T47D (cell line): Measurements from ENCODE around the gene GAB4.

ENCODE experiments used
- DNase-seq, 2 experiments: peaks; one replicate each; pipeline versions ENCODE4 v3.0.0 to v3.0.0-alpha.2; 2011 to 2012; ENCODE audit warnings: low read depth in 1 of 2, low spot score in 1 of 2
- JUND ChIP-seq: IDR thresholded peaks from 2 replicates; pipeline ENCODE4 v1.6.1; 2012; ENCODE audit warnings: low read depth
- in situ Hi-C: cut with HindIII; loops from 2 replicates; pipeline ENCODE4 v1.10.0; 2016; ENCODE audit warnings: low sequenced_read_pairs, low pct_unique_long_range_greater_than_20kb

Gene GAB4

DNA sequence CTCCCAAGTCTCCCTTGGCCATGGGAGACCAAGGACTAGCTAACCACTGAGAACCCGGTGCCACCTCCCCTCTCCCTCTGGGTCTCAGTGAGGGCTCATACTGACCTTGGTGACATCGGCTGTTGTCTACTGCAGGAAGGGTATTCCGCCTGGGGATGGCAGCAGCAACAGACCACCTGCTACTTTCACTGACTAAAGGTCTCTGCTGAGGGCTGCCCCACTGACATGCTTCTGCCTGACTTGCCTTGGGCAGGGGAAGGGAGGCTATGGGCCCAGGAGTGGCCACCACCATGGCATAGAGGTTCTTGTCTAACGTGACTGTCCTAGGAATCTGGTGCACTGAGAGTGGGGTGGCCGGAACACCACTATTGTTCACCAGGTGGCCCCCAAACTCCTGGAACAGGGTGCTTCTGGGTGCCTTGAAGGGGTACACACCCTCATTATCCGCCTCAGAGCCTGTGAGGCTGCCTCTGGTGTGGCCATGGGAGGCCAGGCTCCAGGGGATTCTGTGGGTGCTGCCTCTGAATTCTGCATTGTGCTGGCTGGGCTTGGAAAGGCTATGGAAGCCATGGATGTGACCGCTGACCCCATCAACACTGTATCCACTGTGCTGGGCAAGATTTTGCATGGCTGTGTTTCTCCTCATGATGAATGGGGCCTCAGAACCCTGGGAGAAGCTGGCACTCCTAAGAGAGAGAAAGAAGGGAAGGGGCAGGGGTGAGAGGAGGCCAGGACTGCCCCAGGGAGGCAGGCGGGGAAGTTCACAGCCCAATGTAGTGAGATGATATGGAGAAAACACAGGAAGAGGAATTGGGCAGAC is 38.3 kb downstream of the GAB4 start:
- no peak for DNase-seq
- in situ Hi-C loops = no loop called here
- TF ChIP-seq JUND = no peak

DNA sequence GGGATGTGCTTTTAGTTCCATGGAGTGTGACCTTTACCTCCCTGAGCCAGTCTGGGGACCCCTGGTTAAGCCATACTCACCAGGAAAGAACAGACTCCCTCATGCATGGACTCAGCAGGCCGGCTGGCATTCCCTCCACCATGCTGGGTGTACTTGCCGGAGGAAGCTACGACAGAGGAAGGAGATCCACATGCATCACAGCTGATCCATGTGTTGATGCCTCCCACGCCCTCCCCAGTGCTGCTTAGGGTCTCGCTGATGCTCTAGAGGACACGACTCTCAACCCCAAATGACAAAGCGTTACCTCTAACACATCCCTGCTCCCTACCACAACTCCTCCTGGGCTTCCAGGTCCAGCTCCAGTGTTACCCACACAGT is 39.8 kb downstream of the GAB4 start:
- no peak for TF ChIP-seq JUND
- in situ Hi-C loops = no loop called here
- no peak for DNase-seq

DNA sequence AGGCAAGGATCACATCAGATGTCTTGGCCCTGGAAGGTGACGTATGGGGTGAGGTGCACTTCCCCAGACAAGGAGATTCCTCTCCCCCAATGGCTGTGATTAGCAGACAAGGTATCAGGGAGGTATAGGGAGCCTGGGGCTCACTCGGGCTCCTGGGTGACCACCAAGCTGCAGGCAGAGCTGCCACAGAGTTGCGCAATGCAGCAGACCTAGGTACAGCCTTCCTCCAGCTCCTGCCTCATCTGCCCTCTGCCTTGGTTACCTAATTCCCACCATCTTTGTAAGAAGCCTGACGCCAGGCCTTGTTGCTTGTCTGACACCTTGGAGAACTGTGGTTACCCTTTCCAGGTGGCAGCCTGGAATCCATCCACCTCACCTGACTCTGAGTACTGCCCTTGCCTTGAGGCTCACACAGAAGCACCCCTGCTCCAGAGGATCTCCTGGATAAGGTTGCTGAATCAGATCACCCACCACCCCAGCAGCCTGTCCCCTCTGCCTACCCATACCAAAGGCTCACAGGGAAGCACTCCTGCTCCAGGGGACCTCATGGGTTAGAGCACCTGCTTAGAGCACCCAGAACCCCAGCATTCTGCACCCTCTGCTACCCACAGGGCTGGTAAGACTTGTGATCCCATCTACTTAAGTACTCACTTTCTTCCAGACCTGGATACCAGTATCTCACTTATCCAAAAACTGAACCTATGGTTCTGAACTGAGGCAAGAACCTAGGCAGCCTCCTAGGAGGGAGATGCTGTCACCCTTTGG is 40.4 kb downstream of the GAB4 start:
- TF ChIP-seq JUND = no peak
- in situ Hi-C loops = no loop called here
- DNase-seq = no peak

DNA sequence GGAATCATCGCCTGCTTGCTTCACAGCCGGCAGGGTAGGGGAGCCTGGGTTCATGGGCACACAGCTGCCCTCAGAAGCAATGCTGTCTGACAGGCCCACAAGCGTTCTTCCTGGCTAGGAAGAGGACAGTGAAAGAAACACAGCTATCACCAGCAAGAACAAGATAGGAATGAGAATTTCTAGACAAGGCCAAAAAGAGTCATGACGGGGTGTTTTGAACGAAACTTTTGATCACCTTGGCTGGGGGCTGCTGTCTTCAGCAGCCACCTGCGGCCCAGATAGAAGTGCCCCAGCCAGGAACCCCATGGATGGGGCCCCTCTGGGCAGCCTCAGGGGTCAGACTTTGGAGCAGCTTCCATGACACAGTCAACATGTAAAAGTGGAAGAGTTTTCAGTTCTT is 41.8 kb downstream of the GAB4 start:
- in situ Hi-C loops = no loop called here
- TF ChIP-seq JUND = no peak
- DNase-seq = no peak

DNA sequence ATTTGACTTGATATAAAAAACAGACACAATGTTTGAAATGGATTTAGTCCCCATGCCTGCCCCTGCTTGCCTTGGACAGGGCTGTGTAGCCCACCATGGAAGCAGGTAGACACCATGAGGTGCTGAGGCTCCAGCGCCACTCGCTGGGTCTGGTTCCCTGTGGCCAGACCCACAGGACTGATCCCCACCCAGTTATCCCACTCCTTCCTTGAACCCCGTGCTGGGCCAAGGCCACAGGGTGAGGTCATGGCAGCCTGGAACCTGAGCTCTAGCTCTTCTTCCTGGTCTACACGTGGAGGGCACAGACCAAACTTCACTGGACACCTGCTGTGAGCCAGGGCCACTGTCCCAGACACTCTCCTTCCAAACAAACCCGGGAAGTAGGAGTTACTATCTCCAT is 42.5 kb downstream of the GAB4 start:
- in situ Hi-C loops = no loop called here
- no peak for TF ChIP-seq JUND
- no peak for DNase-seq

DNA sequence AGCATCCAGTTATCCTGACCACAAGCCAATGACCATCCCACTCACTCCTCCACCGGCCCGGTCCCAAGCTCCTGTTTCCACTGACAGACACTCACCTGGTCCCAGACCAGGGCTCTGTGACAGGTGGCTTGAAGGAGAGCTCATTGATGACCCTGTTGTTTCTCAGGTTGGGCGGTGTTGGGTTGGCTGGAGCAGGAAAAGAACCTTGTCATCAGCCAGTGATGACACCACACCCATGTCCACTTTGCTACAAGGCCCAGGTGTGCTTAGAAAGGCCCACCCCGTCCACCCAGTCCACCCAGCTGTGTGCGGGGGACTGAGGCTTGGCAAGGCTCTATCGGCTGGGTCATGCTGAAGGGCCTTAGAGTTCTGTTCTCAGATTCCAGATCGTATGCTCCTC is 42.9 kb downstream of the GAB4 start:
- TF ChIP-seq JUND = no peak
- no peak for DNase-seq
- in situ Hi-C loops = no loop called here

DNA sequence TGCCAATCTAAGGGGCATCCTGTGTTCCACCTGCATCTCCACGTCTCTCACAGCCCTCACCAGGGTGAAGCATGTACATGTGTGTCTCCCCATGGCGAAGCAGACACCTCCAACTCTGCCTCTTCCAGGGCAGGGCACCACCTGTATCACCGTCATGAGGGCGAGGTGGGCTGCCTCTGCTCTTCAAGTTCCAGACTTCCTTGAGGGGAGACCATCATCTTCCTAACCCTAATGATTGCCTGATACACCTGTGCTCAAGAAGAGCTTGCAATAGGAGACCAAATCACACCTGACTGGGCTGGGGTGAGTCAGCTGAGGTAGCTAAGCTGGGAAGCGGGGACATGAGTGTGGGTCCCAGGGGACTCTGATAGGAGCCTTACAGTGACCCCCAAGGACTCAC is 43.7 kb downstream of the GAB4 start:
- DNase-seq = no peak
- in situ Hi-C loops = no loop called here
- no peak for TF ChIP-seq JUND

DNA sequence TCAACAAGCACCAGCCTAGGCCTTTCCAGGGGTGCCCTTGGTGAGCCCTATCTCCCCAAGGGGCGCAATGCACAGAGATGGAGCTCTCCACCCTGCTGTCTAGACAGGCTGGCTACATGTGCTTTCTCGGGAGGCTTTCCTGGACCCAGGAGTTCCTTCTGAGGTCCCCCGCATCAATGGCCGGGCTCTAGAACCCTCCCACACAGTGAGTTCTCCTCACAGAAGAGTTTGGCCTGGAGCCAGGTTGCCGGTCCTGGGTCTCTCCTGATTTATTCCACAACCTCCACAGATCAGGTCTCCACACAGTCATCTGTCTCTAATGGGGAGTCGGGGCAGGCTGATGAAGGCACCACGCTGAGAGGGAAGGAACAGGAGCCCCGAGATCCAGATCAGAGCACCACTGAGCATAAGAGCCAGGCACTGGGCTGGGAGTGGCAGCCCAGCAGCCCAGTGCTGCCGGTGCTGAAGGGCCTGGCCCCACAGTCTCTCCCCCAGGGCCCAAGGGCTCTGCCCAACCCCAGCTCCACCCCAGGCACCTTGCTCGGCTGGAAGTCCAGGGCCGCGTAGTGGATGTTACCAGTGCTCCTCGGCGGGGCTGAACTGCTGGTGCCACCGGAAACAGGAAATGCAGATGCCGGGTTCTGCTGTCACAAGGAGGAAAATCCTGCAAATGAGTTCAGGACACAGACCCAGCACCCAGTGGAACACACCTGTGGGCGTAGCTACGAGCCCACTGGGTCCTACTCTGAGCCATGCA is 44.7 kb downstream of the GAB4 start:
- TF ChIP-seq JUND = no peak
- in situ Hi-C loops = no loop called here
- DNase-seq = no peak

DNA sequence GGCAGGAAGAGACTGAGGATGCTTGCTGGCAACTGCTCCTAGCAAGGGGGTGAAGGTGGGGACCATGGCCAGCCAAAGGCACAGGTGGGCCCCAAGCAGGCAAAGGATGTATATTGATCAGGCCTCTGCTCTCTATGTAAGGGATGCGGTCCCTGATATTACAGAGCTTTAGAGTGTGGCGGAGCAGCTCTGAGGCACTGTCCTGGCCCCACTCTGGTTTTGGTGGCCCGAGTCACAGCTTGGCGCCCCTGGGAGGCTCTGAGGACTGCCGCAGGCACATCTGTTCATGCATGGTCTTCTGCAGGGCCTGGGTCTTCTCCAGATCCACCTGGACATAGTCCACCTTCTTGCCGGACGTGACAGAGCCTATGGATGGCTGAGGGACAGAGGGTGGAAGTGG is 45.5 kb downstream of the GAB4 start:
- in situ Hi-C loops = no loop called here
- no peak for TF ChIP-seq JUND
- no peak for DNase-seq

DNA sequence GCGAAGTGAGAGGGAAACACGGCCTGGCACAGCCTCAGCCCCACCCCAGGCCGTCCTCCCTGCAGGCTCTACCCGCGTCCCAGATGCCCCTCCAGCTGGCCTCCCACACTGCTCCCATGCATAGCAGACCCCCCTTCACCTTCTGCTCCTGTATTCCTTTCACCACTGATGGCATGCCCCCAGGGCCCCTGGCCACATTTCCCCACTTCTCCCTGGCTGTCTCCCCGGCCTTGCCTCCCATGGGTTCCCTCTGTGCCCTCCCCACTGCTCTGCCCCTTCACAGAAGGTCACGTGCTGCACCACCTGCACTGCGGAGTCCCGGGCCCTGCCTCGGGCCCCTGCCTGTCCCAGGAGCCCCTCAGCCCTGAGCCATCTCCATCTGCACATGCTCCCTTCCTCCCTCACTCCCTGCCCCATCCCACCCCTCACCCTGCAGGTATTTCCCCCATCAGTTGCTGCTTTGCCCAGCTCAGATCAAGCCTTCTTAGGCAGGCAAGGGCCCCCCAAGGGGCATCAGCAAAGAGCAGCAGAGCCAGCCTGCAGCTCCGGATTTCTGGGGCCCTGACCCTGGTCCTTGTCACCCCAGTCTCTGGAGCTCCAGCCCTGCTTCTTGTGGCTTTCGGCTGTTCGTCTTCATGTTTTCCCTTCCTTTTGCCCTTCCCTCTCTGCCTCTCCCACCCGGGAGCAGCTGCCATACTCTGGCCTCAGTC is 46.4 kb downstream of the GAB4 start:
- no peak for TF ChIP-seq JUND
- in situ Hi-C loops = no loop called here
- no peak for DNase-seq

DNA sequence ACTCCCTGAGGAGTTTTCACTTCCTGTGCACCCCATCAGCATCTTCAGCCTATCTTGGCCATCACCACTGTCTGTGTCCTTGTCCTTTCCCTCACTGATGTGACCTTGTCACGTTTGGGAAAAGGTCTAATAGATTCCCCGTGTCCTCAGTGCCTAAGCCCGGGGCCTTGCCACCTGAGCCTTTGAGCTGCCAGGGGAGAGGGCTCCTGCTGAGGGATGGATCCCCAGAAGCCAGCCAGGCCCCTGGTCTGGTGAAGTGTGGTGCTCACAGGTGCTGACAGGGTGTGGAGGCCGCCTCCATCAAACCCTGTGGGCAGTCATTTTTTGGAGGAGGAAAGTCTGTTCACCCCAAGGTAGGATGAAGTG is 47.2 kb downstream of the GAB4 start:
- TF ChIP-seq JUND = no peak
- DNase-seq = no peak
- in situ Hi-C loops = no loop called here

DNA sequence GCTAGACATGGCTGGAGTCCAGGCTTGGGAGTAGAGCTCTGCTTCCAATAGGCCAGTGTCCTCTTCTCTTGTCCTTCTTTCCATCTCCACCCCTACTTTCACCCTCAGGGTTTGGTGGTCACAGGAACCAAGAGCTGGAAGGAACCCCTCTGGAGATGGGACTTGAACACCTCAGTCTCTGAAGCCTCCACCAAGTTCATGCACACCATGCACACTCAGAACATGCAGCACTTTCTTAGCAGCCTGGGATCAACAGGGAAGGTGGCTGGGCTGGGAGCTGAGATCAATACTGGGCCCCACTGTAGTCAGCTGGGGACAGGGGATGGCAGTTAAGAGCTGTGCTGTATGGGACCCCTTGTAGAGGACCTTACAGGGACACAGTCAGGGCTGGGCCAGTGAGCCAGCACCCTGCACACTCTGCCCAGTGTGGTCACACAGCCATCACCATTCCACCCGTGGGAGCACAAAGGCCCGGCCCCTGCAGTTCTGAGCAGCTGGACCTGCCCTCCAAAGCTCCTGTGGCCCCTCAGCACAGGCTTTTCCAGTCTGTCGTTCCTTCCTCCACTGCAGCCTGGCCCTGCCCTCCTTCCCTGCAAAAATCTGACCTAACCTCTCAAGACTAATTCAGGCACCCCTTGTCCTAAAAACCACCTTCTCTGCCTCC is 47.7 kb downstream of the GAB4 start:
- no peak for DNase-seq
- TF ChIP-seq JUND = no peak
- in situ Hi-C loops = no loop called here
